Activated effector memory CD4-positive, alpha-beta T cell treated with anti-CD3 and anti-CD28 coated beads, Interleukin-2, amount 50 U/mL, for 16 hours (primary cell): ENCODE measurements around the gene COL6A1.
"Not testable (repeated sequence)": the region's sequence is repeated elsewhere in the genome, so short reads cannot be mapped to it uniquely, and the experiment has no call there.

ENCODE experiments used
- DNase-seq: peaks from one replicate; pipeline ENCODE4 v3.0.0-alpha.2; 2020

Gene COL6A1

DNA sequence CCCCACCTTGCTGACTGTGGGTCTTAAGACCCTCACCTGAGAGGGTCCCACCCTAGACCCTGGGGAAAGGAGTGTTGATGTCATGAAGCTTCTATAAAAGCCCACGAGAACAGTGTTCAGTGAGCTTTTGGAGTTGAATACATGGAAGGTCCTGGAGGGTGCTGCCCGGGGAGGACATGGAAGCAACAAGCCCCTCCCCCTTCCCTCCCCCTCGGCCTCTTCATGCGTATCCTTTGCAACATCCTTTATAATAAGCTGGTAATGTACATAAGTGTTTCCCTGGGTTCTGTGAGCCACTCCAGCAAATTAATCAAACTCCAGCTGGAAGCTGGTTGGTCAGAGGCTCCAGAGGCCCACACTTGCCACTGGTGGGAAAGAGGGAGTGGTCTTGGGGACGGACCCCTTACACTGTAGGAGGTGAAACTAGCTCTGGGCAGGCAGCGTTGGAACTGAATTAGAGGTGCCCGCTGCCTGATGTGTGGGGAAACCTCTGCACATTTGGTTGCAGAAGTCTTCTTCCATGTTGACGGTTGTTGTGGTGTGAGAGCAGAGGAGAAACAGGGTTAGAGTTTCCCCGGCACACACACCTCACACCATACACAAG, 14.7 kb upstream of the COL6A1 start:
- no peak for DNase-seq

DNA sequence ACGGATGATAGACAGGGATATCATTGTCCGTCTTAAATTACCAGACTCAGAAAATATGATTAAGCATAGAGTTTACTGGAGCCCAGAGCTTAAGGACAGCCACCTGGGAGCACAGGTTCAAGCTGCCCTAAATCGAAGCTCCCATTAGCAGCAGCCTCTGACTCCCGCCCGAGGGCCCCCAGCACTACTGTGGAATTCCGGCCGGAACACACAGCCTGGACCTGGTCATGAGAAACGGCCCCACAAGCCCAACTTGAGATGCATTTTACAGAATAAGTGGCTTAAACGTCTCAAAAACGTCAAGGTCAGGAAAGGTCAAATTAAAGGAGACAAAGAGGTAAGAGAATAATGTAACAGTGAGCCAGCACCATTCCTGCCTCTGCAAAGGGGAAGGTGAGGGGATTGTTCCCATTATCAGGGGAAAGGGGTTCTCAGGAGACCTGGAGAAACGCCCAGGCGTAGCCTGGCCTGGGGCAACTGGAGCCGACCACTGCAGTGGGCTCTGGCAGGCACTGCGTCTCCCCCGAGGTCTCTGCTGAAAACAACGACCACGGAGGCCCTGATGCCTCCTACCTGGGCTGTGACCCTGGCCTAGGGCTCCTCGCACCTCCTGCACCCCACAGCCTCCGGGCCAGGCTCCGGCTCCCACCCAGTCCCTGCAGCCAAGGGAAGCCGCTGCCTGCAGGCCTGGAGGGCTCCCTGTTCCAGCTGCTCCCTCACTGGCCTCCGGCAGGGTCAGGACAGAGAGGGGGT, 11.5 kb upstream of the COL6A1 start:
- no peak for DNase-seq

DNA sequence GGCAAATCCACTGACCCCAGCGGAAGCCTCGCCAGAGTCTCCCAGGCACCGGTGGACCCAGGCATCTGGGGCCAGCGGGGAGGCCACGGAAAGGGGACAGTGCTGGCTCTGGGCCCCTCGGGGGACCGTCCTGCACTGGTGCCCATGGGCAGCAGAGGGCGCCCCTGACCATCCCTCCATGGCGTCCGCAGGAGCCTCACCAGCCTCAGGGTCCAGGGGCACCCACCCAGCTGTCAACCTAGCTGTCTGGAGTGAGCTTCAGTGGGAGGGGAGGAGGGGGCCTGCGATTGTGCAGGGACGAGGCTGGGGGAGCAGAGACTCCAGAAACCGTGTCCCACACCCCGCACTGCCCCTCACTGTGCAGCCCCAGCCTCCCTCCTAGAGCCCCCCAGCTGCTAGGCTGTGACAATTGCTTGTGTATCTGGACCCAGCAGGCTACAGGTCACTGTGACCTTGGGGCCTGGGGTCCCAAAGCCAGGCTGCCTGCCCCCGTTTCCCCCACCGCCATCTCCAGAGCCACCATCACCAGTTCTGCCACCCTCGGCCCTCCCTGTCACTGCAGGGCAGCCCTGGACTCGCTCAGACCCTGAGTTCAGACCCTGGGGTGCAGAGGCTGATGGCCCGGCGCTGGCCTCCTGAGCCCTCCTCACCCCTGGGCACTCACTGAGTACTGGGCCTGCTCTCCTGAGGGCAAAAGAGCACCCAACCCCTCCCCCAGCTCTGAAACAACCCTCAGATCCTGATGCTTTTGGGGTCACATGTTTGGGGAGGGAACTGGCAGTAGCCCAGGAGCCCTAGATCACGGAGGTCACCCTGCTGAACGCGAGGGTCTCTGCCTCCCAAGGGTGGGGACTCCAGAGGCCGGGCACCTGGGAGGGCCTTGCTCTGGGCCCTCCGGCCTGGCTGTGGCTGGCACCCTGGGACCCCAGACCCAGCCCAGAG, 10.6 kb upstream of the COL6A1 start:
- DNase-seq: peak; percentile 79

DNA sequence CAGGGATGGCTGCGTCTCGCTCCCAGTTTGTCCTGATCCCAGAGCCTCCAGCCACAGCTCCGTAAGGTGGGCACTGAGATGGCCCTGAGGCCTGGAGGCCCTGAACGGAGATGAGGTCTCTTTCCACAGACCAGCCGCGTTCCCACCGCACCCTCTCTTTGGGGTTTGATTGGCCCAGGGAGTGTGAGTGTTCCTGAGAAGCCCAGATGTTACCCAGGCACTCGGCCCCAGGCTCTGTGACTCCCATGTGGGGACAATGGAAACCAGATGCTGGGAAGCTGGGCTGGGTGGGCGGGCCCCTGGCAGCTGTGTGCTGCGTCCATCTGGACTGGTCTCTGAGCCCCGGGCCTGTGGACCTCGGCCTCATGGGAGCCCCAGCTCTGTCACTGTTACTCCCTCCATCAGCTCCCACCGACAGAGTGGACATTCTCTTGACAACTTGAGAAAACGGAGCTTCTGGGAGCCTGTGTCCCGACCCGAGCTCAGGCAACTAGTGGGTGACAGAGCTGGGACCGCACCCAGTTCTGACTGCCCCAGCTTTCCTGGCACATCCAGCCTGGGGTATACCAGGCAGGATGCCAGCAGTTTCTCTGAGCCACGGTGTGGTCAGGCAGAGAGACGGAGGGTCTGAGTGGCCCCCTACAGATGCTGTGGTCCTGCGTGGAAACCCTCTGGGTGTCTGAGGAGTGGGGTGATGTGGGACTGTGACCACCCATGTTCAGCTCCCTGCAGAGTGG, 9.8 kb upstream of the COL6A1 start:
- DNase-seq: no peak

DNA sequence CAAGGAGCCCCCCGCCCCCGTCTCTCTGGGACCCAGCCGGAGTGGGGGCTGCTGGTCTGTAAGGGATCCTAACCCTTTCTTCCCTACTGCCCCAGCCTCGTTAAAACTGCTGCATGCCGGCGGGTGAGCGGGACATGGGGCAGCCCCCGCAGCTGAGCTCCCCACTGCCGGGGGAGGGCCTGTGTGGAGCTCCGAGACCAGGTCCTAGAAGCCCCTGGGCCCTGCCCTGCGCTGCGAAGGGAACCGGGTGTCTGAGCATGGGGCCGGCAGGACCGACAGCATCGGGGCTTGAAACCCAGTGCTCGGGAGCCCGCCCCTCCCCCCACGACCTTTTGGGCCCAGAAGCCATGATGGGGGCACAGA, 9.2 kb upstream of the COL6A1 start:
- DNase-seq: no peak

DNA sequence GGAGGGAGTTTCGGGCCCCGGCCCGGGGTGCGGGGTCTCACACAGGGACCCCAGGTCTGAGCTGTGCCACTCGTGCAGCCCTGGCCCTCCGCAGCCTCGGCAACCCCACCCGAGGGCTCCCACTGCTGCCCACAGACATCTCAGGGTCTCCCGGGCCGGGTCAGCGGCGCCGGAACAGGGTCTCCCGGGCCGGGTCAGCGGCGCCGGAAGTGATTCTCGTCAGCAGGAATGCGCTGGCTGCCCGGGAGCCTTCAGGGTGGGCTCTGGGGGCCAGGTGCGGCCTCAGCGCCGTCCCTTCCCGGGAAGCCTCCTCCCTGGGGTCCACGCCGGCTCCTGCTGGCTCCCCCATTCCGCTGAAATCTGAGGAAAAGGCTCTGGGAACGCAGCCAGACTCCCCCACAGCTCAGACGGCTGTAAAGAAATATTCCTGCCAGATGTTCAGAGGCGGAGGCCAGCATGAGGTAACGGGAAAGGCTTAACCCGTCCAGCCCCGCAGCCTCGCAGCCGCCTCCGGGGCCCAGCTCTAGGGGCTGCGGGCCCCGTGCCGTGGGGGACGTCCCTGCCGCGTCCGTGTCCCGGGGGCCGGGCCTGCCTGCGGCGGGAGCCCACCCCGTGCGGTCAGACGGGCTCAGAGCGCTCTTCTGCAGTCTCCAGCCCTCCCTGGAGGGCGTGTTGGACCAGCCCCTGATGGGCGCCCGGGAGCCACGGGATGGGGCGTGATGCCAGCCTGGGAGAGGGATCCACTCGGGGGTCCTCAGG, 8.7 kb upstream of the COL6A1 start:
- DNase-seq: no peak

DNA sequence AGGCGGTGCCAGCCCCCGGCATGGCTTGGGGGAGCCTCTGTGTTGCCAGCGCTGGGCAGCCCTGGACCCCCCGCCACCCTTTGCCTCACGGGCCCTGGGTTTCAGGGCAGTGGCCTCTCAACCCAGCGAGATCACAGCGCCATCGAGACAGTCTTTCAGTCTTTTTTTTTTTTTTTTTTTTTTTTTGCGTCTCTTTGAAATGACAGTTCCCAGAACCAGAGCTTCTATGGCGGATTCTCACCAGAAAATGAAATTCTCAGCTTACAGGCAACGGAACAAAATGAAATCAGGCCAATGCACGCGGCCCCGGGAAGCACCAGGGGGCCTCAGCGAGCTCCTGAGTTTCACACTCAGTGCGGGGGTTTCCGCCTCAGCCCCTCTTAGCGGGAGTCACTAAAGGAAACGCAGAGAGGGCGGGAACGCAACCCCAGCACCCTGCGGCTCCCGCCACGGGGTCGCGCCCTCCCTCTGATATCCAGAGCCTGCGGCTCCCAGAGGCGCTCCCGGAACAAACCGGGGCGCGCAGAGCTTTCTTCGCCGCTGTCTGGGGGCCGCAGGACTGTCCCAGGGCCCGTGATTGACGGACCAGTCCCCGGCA, 8.0 kb upstream of the COL6A1 start:
- DNase-seq: peak; percentile 91

DNA sequence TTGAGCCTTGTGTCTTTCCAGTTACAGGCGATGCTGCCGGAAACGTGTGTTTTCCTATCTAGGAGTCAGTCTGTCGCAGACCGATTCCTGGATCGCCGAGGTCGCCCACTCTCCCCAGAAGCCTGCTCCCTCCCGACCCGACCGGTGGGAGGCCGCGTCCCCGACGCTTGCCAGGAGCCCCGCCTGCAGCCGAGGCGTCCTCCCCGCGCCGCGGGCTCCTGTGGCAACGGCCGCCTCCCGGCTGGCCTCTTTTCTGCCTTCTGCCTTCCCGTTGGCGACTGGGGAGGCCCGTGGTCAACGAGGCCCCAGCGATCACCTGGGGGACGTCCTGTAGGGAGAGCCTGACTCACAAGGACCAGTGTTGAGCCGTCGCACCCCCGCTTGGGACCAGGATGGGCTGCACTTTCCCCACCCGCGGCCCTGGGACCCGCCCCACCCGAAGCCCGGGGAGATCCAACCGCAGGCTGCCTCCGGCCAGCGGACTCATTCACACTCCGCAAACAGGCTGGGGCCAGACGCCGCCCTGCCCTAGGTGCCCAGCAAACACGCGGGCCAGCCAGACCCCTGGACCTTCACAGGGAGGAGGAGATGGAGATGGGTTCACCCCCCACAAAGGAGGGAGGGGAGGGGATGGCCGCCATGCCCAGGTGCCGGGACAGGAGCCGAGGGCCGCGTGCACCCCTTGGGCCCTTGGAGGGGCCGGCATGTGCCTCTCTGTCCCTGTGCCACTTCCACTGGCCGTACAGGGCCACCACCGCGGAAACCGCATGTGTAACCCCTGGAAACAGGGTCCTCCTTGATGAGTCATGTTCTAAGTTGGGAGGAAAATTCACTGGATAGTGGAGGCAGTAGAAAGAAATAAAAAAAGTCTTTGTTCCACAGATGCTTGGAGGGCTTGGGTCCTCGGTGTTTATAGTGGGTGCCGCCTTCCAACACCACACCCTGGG, 7.2 kb upstream of the COL6A1 start:
- peak; percentile 62 for DNase-seq

DNA sequence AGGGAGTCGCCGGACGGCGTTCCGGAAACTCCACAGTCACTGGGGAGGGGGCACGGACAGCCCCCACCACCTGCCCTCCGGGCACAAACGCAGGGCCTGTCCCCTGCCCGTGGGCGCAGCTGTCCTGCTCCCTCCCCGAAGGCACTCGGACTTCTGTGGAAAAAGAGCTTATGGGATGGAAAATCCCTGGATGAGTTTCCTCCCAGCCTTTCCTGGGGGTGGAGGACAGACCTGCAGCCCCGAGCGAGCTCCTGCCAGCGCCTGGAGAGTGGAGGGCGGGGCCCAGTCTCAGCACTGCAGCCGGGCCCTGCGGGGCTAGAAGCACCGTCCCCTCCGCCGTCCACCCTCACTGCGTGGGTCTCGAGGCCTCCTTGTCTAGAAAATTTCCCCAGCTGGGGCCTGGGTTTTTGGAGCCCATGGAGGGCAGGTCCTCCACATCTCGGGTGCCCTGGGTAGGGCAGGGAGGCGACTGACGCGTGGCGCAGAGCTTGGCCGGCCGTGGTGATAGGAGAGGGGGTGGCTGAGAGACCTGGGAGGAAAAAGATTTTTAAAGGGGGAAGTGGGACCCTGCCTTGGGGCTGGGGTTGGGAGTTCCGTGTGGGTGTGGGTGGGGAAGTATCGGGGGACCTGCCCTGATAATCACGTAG, 6.4 kb upstream of the COL6A1 start:
- DNase-seq: peak; percentile 62

DNA sequence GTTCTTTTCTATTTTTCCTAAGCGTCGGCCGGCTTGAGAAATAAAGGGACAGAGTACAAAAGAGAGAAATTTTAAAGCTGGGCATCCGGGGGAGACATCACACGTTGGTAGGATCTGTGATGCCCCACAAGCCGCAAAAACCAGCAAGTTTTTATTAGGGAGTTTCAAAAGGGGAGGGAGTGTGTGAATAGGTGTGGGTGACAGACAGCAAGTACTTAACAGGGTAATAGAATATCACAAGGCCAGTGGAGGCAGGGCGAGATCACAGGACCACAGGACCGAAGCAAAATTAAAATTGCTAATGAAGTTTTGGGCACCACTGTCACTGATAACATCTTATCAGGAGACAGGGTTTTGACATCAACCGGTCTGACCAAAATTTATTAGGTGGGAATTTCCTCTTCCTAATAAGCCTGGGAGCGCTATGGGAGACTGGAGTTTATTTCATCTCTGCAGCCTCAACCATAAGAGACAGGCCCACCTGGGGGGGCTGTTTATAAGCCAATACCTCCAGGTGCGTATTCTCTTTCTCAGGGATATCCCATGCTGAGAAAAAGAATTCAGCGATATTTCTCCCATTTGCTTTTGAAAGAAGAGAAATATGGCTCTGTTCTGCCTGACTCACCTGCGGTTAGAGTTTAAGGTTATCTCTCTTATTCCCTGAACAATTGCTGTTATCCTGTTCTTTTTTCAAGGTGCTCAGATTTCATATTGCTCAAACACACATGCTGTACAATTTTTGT, 5.7 kb upstream of the COL6A1 start:
- DNase-seq: not testable (repeated sequence)

DNA sequence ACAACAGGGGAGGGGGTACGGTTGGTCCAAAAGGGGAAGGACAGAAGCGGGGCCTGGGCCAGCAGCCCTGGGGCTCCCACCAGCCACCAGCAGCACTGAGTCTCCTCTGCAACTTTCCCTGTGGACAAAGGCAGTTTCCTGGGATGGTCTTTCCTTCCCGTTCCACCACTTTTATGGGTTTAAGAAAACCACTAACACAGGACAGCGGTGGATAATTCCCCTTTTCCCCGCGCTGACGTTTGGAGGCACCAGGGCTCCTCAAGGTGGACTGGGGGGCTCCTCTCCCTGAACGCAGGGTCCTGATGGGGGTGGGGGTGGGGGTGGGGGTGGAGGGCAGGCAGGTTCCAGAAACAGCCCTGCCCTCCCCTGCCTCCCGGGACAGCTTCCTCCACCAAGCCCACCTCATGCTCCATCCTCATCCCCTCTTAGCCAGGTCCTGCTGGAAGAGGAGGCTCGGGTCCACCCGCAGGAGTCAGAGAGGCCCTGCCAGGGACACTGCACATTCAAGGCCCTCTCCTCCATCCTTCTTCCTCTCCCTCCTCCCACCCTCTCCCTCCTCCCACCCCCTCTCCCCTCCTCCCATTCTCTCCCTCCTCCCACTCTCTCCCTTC, 4.8 kb upstream of the COL6A1 start:
- no peak for DNase-seq

DNA sequence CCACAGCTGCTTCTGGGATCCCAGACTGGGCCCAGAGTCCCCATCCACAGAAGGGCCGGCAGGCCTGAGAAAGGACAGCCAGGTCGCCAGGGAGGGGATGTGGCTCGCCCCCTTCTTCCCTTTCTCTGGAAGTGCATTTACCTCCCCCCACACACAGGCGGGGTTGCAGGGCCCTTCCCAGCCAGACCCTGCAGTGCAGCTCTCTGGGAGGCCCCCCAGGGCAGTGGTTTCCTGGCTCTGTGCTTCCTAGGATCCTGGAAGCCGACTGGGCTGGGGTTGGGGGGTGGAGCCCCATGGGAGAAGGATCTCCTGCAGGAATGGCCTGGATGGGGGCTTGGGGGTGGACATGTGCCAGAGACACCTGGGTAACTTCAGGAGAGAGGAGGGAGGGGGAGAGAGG, 4.2 kb upstream of the COL6A1 start:
- DNase-seq: no peak

DNA sequence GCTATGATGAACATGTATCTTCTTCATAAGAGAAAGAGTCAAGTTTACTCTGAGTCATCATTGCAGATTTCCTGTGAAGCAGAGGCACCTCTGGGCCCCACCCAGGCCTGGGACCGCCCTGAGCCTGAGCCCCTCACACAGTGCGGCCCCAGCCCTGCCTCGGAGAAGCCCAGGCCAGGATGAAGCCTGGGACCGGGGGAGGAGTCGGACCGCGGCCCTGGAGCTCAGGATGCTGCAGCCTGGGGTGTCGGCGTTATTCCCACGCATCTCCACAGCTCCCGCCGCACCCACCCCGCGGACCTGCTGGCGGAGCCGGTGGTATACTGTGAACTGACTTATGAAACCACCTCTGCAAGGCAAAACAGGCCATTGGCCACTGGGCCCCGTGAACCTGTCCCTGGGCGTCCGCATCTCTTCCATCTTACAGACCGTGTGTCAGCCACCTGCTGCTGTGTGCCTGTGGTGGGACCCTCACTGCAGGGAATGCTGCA, 2.4 kb upstream of the COL6A1 start:
- DNase-seq: peak; percentile 63

DNA sequence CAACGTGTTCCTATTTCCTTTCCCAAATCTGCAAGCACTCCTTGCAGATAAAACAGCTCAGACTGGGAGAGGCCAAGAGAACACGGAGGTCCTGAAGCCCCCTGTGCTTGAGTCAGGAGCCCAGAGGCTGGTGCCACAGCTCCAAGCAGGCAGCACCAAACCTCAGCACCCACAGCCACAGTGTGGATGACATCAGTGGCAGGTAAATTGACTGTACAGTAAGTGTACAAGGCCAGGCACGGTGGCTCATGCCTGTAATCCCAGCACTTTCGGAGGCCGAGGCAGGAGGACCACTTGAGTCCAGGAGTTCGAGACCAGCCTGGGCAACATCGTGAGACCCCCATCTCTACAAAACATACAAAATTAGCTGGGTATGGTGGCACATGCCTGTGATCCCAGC, 1.9 kb upstream of the COL6A1 start:
- no peak for DNase-seq

DNA sequence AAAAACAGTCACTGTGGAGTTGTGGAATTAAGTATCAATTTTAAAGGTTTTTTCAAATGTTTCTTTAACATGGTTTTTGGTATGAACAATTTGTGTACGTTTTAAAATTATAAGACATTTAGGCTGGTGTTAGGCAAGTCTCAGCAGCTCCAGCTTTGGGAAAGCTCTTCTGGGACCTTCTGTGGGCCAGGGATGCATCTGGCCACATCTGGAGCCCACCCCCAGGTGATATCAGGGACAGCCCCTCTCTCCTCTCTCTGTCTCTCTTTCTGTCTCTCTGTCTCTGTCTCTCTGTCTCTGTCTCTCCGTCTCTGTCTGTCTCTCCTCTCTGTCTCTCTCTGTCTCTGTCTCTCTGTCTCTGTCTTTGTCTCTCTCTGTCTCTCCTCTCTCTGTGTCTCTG, 1.3 kb upstream of the COL6A1 start:
- no peak for DNase-seq

DNA sequence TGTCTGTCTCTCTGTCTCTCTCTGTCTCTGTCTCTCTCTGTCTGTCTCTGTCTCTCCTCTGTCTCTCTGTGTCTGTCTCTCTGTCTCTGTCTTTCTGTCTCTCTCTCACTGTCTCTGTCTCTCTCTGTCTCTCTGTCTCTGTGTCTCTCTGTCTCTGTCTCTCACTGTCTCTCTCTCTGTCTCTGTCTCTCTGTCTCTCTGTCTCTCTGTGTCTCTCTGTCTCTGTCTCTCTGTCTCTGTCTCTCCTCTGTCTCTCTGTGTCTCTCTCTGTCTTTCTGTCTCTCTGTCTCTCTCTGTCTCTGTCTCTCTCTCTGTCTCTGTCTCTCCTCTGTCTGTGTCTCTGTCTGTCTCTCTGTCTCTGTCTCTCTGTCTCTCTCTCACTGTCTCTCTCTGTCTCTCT, 873 bp upstream of the COL6A1 start:
- no peak for DNase-seq

DNA sequence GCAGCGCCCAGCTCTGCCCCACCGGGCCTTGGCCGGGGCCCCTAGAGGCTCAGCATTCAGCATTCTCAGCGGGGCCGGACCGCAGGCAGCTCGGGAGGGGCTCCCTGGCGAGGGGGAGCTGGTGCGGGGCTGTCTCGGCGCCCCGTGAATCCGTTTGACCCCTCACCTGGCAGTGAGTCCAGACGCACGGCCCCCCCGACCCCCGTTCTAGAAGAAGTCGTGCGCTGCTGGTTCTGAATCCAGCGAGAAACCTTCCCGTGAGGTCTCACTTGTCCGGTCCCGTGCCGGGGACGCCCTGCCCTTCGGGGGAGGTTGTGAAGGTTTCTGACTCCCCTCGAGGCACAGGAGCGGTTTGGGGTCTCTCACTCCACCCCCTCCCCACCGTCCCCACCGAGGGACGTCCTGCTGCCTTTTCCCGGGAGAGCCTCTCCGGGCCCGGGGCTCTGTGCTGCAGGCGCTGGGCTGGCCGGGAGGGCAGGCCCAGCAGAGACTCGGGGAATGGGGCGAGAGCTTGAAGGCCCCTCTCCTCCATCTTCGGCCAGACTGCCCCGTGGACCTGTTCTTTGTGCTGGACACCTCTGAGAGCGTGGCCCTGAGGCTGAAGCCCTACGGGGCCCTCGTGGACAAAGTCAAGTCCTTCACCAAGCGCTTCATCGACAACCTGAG, 655 bp downstream of the COL6A1 start:
- DNase-seq: peak; percentile 65
